HG03103 (cell line): ENCODE data around the gene GNG4.

Experiments
- ATAC-seq: cut with Tn5 transposase; IDR thresholded peaks from one replicate; pipeline ENCODE4 v1.9.1; 2021; ENCODE audit warnings: low read depth; ENCODE audit not compliant: unreplicated experiment

Gene GNG4

DNA sequence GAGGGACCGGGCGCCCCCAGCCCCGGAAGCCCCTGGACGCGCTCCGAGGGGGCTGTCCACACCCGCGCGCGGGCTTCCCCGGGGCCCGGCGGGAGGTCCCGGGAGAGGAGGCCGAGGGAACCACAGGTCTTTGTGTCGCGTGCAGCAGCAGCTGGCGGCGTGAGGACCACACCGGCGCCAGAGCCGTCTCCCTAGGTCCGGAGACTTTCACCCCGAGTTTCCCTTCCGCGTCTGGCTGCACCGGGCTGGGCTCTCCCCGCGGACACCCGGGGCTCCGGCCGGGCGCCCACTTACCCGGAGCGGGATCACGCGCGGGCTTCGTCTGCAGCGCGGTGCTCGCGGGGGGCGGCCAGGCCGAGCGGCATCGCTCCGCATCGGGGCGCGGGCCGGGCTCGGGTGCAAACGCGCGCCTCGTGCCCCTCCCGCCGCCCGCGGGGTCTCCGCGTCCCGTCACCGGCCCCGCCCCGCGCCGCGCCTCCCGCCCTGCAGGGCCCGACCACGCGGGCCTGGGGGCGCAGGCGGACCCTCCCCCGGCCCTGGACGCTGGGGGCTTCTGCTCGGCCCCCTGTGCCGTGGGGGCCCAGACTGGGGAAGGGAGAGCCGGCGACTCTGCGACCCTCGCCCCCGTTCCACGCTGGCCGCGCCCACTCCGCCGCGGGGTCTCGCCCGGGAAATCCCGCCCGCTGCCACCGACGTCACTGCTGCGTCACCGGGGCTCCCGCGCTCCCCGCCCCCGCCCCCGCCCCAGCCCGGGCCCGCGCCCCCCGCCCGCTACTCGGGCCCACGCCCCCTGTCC is at the start of gene GNG4:
Gene GNG4, minus strand, starts transcription at position 417 of the 796 bp plus-strand sequence. CDS start 65,946 bp downstream, outside the sequence.
- no peak for ATAC-seq

DNA sequence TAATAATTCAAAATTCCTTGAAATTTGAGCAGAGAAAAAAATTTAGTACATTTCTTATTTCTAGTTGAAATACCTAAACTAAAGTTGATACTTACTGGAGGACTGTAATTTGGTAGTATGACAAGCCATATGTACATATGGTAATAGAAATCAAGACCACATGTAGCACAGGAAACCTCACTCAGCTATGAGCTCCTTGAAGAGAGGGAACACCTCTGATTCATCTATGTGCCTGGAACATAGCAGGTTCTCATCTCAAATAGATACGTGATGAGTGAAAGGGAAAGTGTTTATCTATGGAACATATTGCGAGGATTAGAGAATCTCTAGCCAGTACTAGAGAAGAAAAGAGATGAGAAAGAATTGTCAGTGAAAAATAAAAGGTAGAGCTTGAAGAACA is 47.9 kb upstream of the GNG4 start:
- no peak for ATAC-seq

DNA sequence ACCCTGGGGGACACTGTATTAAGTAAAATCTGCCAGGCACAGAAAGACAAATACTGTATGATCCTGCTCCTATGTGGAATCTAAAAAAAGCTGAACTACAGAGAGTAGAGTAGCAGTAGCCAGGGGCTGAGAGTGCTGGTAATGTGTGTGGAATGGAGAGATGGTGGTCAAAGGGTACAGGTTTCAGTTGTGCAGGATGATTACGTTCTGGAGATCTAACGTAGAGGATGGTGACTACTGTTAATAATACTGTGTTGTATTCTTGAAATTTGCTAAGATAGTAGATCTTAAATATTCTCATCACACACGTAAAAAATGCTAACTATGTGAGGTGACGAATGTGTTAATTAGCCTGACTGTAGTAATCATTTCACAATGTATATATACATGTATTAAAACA is 39.8 kb upstream of the GNG4 start:
- ATAC-seq, result no peak

GRCh38 chr1:235688096-235688495 is 38.5 kb upstream of the GNG4 start:
- no peak for ATAC-seq

DNA sequence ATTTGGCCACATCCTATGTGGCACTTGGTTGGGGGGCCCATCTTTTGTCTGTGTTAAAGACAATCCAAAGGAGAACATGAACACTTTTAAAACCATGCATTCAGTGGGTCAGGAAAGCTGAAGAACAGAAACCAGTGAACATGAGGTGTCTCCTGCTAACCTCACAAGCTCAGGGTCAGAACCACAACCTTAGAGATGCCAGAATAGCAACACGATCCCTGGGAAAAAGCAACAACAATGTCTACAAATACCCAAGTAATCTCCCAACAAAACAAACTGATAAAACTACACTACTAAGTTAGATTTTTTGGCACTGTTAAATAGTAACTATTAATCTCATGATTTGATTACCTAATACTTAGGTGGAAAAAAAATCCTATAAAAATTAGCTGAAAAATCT is 34.1 kb upstream of the GNG4 start:
- no peak for ATAC-seq

DNA sequence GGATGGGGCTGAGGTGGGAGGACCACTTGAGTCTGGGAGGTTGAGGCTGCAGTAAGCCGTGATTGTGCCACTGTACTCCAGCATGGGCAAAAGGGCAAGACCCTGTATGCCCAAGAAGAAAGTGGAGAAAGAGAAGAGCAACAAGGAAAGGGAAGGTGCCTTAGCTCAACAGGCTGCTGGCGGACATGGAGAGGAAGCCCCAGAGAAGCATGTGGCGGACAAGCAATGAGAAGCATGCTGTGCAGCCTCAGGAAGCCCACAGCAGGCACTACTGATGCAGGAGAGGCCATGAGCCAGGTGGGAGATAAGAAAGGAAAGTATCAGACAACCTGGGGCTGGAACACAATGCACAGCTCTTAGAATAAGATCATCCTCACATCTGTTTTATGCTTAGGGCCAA is 32.6 kb upstream of the GNG4 start:
- ATAC-seq, result no peak

- no peak for ATAC-seq
Measured at GRCh38 chr1:235679644-235680043, 30.1 kb upstream of the GNG4 start.

DNA sequence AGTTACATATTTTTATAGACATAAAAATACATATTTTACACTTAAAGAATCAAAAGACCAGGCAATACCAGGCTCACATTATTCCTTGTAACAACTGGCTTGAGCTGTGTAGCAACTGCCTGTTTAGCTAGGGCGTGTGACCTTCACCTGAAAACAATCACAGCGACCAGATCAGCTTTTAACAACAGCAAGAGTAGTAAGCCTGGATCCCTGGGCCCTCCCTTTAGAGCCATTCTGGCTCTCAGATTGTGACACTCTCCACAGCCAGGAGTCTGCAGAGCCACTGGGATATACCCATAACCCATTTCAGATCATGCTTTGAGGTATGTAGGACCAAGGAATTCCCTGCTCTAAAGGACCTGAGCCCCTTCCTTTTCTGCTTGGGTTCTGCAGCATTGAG is 29.4 kb upstream of the GNG4 start:
- no peak for ATAC-seq

DNA sequence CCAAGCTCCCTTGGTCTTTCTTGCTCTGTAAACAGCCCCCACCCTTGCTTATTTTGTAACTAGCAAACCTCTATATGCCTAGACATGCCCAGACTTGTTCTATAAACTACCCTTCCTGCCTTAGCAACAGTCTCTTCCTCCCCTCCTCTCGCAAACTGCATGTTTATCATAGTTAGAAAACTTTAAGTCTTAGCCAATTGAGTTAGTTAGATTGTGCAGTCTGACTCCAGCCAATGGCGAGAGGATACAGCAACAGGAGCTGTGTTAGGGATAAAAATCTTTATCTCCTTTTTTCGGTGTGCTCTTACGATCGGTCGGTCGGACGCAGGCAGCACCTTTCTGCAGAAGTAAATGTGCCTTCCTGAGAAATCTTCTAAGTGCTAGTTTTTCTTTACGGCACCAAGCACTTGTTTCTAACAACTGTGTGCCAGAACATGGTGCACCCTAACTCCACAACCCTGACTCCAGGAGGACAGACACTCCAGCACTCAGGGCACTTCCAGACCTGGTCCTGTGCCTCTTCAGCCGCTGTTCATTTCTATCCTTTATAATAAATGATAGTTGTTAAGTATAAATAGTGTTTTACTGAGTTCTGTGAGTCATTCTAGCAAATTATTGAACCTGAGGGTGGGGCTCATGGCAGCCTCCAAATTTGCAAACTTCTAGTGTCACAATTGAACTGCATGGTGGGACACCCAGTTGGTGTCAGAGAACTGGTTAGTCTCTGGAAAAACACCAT is 25.7 kb upstream of the GNG4 start:
- no peak for ATAC-seq

- no peak for ATAC-seq
Measured at GRCh38 chr1:235673981-235674380, 24.4 kb upstream of the GNG4 start.

DNA sequence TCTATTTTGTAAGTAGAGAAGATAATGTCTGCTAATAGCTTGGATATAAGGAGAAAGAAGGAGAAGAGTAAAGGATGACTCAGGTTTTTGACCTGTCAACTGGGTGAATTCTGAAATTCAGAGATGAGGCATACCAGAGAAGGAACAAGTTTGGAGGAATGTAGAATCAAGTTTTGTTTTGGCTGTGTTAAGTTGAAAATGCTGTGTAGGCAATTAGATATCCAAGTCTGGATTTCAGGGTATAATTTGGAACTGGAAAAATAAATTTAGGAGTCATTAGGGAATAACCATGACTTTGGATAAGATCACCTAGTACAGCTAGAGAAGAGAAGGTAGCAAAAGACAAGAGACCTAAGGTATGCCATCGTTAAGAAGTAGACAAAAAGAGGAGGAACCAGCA is 22.4 kb upstream of the GNG4 start:
- no peak for ATAC-seq

GRCh38 chr1:235670157-235670776 is 20.7 kb upstream of the GNG4 start:
- no peak for ATAC-seq

GRCh38 chr1:235669277-235669676 is 19.7 kb upstream of the GNG4 start:
- no peak for ATAC-seq

DNA sequence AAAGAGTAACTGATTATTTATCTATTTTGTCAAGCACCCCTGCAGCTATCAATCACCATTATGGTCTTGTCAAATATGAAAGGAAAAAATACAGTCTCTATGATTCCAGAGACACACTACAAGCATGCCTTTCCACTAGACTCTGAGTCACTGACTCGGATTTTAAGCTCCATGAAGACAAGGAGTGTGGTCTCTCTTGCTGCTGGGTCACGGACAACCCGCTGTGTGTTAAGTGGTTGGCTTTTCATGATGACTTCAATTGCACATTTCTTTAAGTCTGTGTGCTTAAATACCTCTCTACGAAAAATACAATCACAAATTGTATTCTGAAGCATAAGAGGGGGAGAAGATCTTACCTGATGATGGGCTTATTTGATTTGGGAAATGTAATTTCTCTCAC is 14.0 kb upstream of the GNG4 start:
- ATAC-seq, result no peak

DNA sequence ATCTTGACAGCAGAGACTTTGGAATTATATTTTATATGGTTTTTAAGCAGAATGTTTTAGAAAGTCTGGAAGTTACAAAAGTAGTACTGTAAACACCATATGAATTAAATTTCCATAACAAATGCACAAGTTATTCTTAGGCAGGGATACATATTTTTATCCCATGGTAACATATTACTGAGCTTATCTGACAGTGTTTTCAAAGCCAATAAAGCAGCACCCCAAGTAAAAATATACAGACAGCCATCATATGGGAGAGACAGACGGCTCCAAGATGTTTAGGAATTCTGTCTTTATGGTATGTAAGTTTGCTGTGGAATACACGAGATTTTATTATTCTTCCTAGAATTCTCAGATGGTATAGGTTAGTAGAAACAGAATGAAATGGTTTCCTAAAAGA is 12.0 kb upstream of the GNG4 start:
- no peak for ATAC-seq

GRCh38 chr1:235659186-235659771 is 9.7 kb upstream of the GNG4 start:
- no peak for ATAC-seq

GRCh38 chr1:235657747-235658526 is 8.4 kb upstream of the GNG4 start:
- ATAC-seq, result no peak

DNA sequence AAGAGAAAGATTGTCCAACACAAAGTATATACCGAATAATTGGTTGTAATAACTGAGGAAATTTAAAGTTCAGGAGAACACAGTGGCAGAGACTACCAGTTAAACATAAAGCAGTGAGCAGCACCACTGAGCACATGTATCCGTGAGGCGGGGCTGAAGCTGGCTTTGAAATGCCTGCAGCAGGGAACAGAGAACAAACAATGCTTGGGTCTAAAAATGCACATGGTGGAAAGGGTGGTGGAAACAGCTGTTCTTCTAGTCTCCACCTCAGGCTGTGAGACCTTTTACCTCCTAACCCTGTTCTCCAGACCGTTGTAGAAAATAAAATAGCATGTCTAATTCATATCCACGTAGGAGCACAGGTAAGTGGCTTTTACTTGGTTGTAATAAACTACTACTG is 7.7 kb upstream of the GNG4 start:
- no peak for ATAC-seq

- ATAC-seq, result no peak
Measured at GRCh38 chr1:235652364-235652763, 2.8 kb upstream of the GNG4 start.

DNA sequence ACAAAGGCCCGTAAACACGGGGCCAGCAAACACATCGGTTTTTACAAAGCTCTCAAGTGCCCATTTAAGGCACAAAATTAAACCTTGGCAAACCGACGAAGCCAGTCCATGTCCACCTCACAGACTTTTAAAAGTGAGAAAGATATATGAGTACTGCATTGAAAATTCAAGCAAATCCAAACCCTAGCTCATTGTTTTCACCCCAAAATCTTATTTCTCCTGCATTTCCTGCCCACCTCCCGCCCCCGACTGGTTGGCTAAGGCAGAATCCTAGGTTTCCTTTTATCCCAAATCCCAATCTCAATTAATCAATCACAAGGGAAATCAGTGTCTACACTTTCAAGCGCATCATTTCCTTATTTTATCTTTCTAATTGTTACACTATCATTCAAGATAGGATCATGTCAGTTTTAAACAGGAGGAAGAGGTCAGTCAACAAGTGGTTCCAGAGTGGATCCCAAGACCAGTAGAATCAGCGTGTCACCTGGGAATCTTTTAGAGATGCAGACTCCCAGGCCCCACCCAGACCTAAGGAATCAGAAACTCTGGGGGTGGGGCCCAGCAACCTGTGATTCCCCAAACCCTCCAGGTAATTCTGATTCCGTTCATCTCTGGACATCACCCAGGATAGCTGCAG is 1.7 kb upstream of the GNG4 start:
- no peak for ATAC-seq
